ENCODE data around the gene OPRM1.

DNA sequence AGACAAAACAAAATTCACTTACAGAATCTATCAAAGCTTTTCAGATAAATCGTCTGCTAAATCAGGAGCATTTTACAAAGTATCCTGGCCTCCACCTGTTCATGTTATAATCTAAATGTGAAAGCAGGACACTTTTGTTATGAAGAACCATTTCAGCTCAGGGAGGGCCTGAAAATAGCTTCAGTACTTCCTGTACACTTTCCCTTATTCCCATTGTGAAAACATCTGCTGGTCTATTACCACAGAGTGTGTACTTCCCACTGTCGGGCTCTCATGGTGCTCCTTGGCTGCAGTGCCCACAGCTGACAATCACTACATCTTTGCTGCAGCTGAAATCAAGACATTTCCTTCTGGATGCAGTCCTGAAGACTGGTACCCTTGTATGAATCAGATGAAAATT is 128.1 kb downstream of the OPRM1 start:
- TF ChIP-seq, protein P1, sequence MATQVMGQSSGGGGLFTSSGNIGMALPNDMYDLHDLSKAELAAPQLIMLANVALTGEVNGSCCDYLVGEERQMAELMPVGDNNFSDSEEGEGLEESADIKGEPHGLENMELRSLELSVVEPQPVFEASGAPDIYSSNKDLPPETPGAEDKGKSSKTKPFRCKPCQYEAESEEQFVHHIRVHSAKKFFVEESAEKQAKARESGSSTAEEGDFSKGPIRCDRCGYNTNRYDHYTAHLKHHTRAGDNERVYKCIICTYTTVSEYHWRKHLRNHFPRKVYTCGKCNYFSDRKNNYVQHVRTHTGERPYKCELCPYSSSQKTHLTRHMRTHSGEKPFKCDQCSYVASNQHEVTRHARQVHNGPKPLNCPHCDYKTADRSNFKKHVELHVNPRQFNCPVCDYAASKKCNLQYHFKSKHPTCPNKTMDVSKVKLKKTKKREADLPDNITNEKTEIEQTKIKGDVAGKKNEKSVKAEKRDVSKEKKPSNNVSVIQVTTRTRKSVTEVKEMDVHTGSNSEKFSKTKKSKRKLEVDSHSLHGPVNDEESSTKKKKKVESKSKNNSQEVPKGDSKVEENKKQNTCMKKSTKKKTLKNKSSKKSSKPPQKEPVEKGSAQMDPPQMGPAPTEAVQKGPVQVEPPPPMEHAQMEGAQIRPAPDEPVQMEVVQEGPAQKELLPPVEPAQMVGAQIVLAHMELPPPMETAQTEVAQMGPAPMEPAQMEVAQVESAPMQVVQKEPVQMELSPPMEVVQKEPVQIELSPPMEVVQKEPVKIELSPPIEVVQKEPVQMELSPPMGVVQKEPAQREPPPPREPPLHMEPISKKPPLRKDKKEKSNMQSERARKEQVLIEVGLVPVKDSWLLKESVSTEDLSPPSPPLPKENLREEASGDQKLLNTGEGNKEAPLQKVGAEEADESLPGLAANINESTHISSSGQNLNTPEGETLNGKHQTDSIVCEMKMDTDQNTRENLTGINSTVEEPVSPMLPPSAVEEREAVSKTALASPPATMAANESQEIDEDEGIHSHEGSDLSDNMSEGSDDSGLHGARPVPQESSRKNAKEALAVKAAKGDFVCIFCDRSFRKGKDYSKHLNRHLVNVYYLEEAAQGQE (IDR thresholded peaks at IDR 0.05; ENCODE audit: insufficient read depth in 1 of 2, low read depth in 2 of 2, low read length in 2 of 2), result no peak
- no peak for TF ChIP-seq FOXP2 (optimal IDR thresholded peaks at IDR 0.05; ENCODE audit: borderline replicate concordance, extremely low read depth, extremely low read length, insufficient read depth)
